ENCODE measurements around the gene CHID1.

Gene CHID1

GRCh38 chr11:844693-845644, 65.6 kb downstream of the CHID1 start:
- no peak for DNase-seq

- no peak for DNase-seq
Observed at GRCh38 chr11:843818-844692, 66.6 kb downstream of the CHID1 start.

GRCh38 chr11:843086-843734, 67.4 kb downstream of the CHID1 start:
- DNase-seq = no peak

- peak; percentile 92 to 93 for DNase-seq
Observed at GRCh38 chr11:842370-843002, 68.1 kb downstream of the CHID1 start, which contains the start of the genes POLR2L and TSPAN4. Gene POLR2L, minus strand, starts transcription at chr11:842529. Its CDS starts 21 bp downstream, at chr11:842508. Gene TSPAN4, plus strand, starts transcription at chr11:842852. Its CDS starts 7,453 bp downstream, at chr11:850305.

GRCh38 chr11:841981-842369, 68.6 kb downstream of the CHID1 start:
- DNase-seq = no peak

GRCh38 chr11:839875-840617, 70.6 kb downstream of the CHID1 start:
- DNase-seq = no peak

GRCh38 chr11:839280-839623, 71.4 kb downstream of the CHID1 start:
- no peak for DNase-seq

- DNase-seq = no peak
Observed at GRCh38 chr11:838441-839279, 72.0 kb downstream of the CHID1 start.

GRCh38 chr11:837990-838307, 72.7 kb downstream of the CHID1 start:
- no peak for DNase-seq

- DNase-seq = no peak
Observed at GRCh38 chr11:837189-837989, 73.2 kb downstream of the CHID1 start.

- no peak for DNase-seq
Observed at GRCh38 chr11:836700-837099, 73.9 kb downstream of the CHID1 start.

- DNase-seq = no peak
Observed at GRCh38 chr11:836274-836673, 74.3 kb downstream of the CHID1 start.

GRCh38 chr11:834371-835316, 76.0 kb downstream of the CHID1 start:
- DNase-seq = no peak

GRCh38 chr11:833849-834311, 76.7 kb downstream of the CHID1 start:
- DNase-seq = no peak

- DNase-seq = no peak
Observed at GRCh38 chr11:833114-833791, 77.4 kb downstream of the CHID1 start.

GRCh38 chr11:832529-833113, 78.0 kb downstream of the CHID1 start, which contains the start of gene CD151:
Gene CD151, plus strand, starts transcription at chr11:832952. Its CDS starts 3,118 bp downstream, at chr11:836070.
- peak in 1 of 2 donors; percentile 69 for DNase-seq

GRCh38 chr11:831961-832528, 78.6 kb downstream of the CHID1 start:
- DNase-seq = no peak
